NCI-H524 treated with DMSO at 0.1 percent for 48 hours (cell line): ENCODE results near the gene ARSD.
"Not testable (repeated sequence)": the region's sequence is repeated elsewhere in the genome, so short reads cannot be mapped to it uniquely, and the experiment has no call there.

Source experiments
- DNase-seq: peaks from one replicate; lab custom pipeline; 2025; lab: John Stamatoyannopoulos, UW

Gene ARSD

GRCh38 chrX:2933125-2933900, 4.2 kb upstream of the ARSD start:
- DNase-seq: no peak

- no peak for DNase-seq
These were observed 2.5 kb upstream of the ARSD start for GRCh38 chrX:2931612-2932011.

GRCh38 chrX:2931155-2931554, 2.0 kb upstream of the ARSD start:
- no peak for DNase-seq

GRCh38 chrX:2928191-2928582, 952 bp downstream of the ARSD start:
- DNase-seq: no peak

GRCh38 chrX:2926664-2927275, 2.4 kb downstream of the ARSD start:
- DNase-seq: no peak

- DNase-seq: not testable (repeated sequence)
These were observed 2.9 kb downstream of the ARSD start for GRCh38 chrX:2926255-2926654.

GRCh38 chrX:2924151-2924550, 5.0 kb downstream of the ARSD start:
- no peak for DNase-seq

GRCh38 chrX:2921750-2922149, 7.4 kb downstream of the ARSD start:
- no peak for DNase-seq

- no peak for DNase-seq
These were observed 7.9 kb downstream of the ARSD start for GRCh38 chrX:2921193-2921592.

- DNase-seq: no peak
These were observed 11.4 kb downstream of the ARSD start for GRCh38 chrX:2917767-2918166.

GRCh38 chrX:2913118-2913517, 16.0 kb downstream of the ARSD start:
- DNase-seq: no peak

- no peak for DNase-seq
These were observed 19.0 kb downstream of the ARSD start for GRCh38 chrX:2910109-2910508.

- DNase-seq: no peak
These were observed 20.9 kb downstream of the ARSD start for GRCh38 chrX:2908125-2908685.

GRCh38 chrX:2907295-2907694, 21.8 kb downstream of the ARSD start:
- DNase-seq: no peak

- no peak for DNase-seq
These were observed 25.8 kb downstream of the ARSD start for GRCh38 chrX:2903366-2903765.

GRCh38 chrX:2902841-2903240, 26.3 kb downstream of the ARSD start:
- DNase-seq: no peak

- DNase-seq: no peak
These were observed 27.6 kb downstream of the ARSD start for GRCh38 chrX:2901367-2902036.

- DNase-seq: no peak
These were observed 30.2 kb downstream of the ARSD start for GRCh38 chrX:2898846-2899512.

- DNase-seq: not testable (repeated sequence)
These were observed 31.2 kb downstream of the ARSD start for GRCh38 chrX:2897690-2898623.

- DNase-seq: no peak
These were observed 31.8 kb downstream of the ARSD start for GRCh38 chrX:2897311-2897689.

GRCh38 chrX:2894885-2895292, 34.2 kb downstream of the ARSD start:
- DNase-seq: no peak
